ENCODE measurements around the gene CRB1. TPM values are rescaled to one million over a fixed set of nuclear protein-coding genes. Genes with fewer than 3 reads are reported as not detected.

CRB1 gene
- total and polyA plus RNA-seq, 2 experiments from 2014 or later, result 0.54 to 0.57 TPM

DNA sequence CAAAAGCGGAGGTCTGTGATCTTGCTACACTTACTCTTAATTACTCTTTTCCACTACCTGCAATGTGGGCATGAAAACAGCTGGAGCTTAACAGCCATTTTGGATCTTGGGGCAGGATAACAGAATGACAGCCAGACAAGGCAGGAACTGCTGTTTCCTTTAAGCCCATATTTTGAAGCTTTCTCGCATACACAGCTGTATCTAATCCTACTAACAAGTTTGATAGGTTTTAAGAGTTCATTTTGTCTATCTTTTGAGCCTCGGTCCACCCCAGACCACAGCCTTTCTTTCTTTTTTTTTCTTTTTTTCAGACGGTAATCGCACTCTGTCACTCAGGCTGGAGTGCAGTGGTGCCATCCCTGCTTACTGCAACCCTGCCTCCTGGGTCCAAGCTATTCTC is 42.4 kb upstream of the CRB1 start:
- no peaks in the 10 kb centered on the region for H3K4me1 ChIP-seq (ENCODE audit: low read depth)
- DNase-seq (ENCODE audit: low read depth in 1 of 2, low spot score in 1 of 2), result no peak
- no peaks in the 10 kb centered on the region for H3K9me3 ChIP-seq (ENCODE audit: low read depth)
- no peaks in the 10 kb centered on the region for H3K27me3 ChIP-seq
- H3K36me3 ChIP-seq, result no peaks in the 10 kb centered on the region
- no peak overlapping the region for H3K4me3 ChIP-seq
- TF ChIP-seq, protein P1, sequence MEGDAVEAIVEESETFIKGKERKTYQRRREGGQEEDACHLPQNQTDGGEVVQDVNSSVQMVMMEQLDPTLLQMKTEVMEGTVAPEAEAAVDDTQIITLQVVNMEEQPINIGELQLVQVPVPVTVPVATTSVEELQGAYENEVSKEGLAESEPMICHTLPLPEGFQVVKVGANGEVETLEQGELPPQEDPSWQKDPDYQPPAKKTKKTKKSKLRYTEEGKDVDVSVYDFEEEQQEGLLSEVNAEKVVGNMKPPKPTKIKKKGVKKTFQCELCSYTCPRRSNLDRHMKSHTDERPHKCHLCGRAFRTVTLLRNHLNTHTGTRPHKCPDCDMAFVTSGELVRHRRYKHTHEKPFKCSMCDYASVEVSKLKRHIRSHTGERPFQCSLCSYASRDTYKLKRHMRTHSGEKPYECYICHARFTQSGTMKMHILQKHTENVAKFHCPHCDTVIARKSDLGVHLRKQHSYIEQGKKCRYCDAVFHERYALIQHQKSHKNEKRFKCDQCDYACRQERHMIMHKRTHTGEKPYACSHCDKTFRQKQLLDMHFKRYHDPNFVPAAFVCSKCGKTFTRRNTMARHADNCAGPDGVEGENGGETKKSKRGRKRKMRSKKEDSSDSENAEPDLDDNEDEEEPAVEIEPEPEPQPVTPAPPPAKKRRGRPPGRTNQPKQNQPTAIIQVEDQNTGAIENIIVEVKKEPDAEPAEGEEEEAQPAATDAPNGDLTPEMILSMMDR (IDR thresholded peaks at IDR 0.05; ENCODE audit: low read depth, low read length), result no peak
- H3K27ac ChIP-seq, result no peak overlapping the region

DNA sequence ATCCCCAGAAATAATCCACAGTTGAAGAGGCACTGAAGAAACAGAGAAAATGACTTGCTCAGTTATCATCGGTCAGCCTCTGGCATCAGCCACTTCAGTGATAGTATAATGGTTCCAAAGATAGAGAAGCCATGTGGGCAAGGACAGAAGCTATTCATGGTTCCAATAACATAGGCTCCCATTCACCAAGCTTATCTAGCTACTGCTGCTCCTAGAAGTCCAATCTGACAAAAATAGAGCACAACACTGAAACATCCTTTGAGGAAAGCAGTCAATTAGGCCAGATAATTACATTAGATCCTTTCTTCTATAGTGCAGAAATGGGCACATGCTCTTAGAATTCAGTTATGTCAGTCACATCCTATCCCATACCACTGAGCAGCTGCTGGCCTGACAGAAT is 33.5 kb upstream of the CRB1 start:
- Histone ChIP-seq H3K9me3 (ENCODE audit: low read depth) (no peaks in the 10 kb centered on the region), H3K27me3 (no peaks in the 10 kb centered on the region), H3K4me1 (ENCODE audit: low read depth) (peaks cover 10% of the 10 kb centered on the region), H3K27ac (peak overlapping the region; percentile 52), H3K36me3 (no peaks in the 10 kb centered on the region), H3K4me3 (no peak overlapping the region)
- DNase-seq (ENCODE audit: low read depth in 1 of 2, low spot score in 1 of 2), result no peak
- TF ChIP-seq, protein P1 (IDR thresholded peaks at IDR 0.05; ENCODE audit: low read depth, low read length), result no peak

DNA sequence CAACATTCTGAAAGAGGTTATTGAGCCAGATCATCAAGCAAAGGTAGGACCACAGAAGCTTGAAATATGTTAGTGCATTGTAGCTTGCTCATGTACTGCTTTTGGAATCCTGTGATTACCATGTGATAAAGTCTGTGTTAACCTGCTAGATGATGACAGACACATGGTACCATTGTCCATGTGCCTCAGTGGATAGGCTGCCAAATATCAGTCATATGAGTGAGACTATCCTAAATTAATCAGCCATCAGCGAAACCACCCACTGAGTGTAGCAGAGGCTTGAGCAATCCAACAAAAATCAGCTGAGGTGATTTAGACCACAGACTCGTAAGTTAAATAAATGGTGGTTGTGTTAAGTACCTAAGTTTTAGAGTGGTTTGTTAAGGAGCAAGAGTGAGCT is 32.7 kb upstream of the CRB1 start:
- no peaks in the 10 kb centered on the region for H3K9me3 ChIP-seq (ENCODE audit: low read depth)
- H3K4me3 ChIP-seq, result no peak overlapping the region
- no peak for DNase-seq (ENCODE audit: low read depth in 1 of 2, low spot score in 1 of 2)
- H3K27me3 ChIP-seq, result no peaks in the 10 kb centered on the region
- H3K36me3 ChIP-seq, result no peaks in the 10 kb centered on the region
- peaks cover 10% of the 10 kb centered on the region for H3K4me1 ChIP-seq (ENCODE audit: low read depth)
- H3K27ac ChIP-seq, result peak overlapping the region; percentile 52
- TF ChIP-seq, protein P1 (IDR thresholded peaks at IDR 0.05; ENCODE audit: low read depth, low read length), result no peak

DNA sequence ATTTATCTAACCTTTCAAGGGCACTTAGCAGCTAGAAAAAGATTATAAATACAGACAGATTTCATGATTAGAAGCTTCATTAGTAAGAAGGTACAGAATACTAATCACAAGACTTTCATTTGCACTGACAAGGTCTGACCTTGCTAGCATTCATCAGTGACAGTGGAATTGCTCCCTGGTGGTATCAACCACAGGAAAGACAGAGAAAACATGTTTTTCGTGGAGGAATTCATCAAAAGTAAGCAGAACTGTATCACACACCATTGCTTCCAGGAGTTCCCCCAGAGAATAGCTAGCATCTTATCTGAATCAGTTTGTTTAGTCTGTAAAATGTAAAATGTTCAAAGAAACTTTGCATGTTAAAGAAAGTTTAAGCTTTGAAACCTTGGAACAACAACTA is 20.6 kb upstream of the CRB1 start:
- DNase-seq (ENCODE audit: low read depth in 1 of 2, low spot score in 1 of 2), result no peak
- TF ChIP-seq, protein P1 (IDR thresholded peaks at IDR 0.05; ENCODE audit: low read depth, low read length), result no peak

DNA sequence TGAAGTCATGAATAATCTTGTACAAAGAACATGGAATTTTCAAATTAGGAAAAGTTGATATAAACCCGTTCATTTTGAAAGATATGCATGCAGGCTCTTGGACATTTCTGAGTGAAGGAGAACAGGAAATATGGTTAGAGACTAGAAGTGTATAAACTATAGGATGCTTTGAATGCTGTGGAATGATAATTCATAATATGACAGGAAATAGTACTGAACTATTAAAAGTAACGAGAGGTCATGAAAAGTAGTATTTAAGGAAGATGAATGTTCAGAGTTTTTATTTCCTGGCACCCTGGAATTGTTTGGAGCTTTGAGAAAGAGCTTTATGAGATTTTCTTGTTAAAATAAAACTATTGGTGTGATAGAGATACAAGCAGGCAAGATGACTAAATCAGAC is 18.7 kb upstream of the CRB1 start:
- TF ChIP-seq, protein P1 (IDR thresholded peaks at IDR 0.05; ENCODE audit: low read depth, low read length), result no peak
- DNase-seq (ENCODE audit: low read depth in 1 of 2, low spot score in 1 of 2), result no peak
- Histone ChIP-seq H3K27me3 (no peaks in the 10 kb centered on the region), H3K9me3 (ENCODE audit: low read depth) (no peaks in the 10 kb centered on the region), H3K36me3 (no peaks in the 10 kb centered on the region), H3K4me3 (no peak overlapping the region), H3K4me1 (ENCODE audit: low read depth) (no peaks in the 10 kb centered on the region), H3K27ac (no peak overlapping the region)

More for the DNA sequence above, 20.6 kb upstream of the CRB1 start:
- Histone ChIP-seq H3K9me3 (ENCODE audit: low read depth) (no peaks in the 10 kb centered on the region), H3K4me3 (no peak overlapping the region), H3K27ac (no peak overlapping the region), H3K36me3 (no peaks in the 10 kb centered on the region), H3K27me3 (no peaks in the 10 kb centered on the region), H3K4me1 (ENCODE audit: low read depth) (no peaks in the 10 kb centered on the region)

DNA sequence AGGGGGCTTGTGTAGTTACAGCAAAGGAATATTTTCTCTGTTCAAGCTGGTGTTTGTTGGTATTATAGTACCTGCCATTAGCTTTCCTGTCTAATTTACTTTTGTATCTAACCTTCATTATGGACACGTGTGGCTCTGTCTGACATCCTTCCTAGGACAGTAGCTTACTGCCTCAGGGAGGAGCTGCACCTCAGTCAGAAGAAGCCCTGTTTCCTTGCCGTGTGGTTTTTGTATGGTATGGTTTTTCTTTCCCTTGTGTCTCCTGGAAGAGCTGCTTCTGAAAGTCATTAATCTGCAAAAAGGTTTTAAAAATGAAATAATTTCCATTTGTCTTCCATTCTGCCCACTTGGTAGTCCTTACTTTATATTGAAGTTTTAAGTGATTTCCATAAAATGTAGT is 17.4 kb upstream of the CRB1 start:
- H3K27me3 ChIP-seq, result no peaks in the 10 kb centered on the region
- TF ChIP-seq, protein P1 (IDR thresholded peaks at IDR 0.05; ENCODE audit: low read depth, low read length), result no peak
- DNase-seq (ENCODE audit: low read depth in 1 of 2, low spot score in 1 of 2), result no peak
- H3K36me3 ChIP-seq, result no peaks in the 10 kb centered on the region
- no peak overlapping the region for H3K4me3 ChIP-seq
- no peaks in the 10 kb centered on the region for H3K4me1 ChIP-seq (ENCODE audit: low read depth)
- H3K9me3 ChIP-seq (ENCODE audit: low read depth), result no peaks in the 10 kb centered on the region
- H3K27ac ChIP-seq, result no peak overlapping the region

Measured in cardiac muscle cell (in vitro differentiated cells and primary cell).